ENCODE measurements around the gene METTL16. TPM values are rescaled to one million over a fixed set of nuclear protein-coding genes. Genes with fewer than 3 reads are reported as not detected.

METTL16 gene
- total and polyA plus RNA-seq, 9 of the 15 experiments (the other 6 are each of a cell fraction or from before 2014, with no cell fraction given): 12.1 to 30.5 (median 19.8) TPM

DNA sequence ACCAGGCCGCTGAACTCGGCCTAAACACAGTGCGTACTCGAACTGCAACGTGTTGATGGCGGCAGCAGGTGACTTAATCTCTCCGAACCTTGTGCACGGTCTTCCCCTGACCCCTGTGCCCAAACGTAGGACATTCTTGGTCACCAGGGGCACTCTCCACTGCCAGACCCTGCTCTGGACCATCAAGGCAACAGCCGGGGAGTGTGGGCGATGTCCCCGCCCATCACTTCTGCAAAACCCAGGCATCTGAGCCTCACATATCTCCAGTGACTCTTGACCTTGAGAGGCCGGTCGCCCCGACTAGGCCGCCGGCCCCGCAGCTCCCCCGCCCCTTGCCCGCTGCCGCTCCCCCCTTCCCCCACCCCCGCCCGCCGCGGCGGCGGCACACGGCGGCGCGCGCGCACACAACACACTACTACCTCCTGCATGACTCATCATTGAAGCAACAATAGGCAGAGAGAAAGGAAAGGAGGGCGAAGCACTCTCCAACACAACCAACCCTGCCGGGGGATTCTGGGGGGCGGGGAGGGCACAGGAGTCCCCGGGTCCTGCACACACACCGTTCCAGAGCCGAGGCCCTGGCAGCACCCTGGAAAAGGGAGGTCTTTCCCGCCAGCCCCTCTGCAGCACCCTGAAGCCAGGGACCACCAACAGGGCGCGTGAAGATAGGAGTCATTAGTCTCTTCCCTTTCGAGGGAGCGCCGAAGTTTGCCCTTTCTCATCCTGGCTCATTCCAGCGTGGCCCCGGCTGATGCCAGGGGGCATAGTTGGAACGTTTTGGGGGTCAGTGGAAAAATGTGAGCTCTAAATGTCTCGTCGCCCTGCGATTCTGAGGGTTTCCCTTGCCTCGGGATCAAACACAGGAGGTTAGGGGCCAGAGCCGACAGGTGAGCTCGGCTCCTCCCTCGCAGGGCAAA lies 112.8 kb downstream of the METTL16 start:
- Histone ChIP-seq H3K9ac (ENCODE audit: insufficient read depth in 1 of 2, low read depth in 2 of 2, low read length in 2 of 2) (peak overlapping the region; percentile 93 to 99), H4K20me1 (replicated peaks; ENCODE audit: control insufficient read depth, insufficient read depth, low read length) (0 out of 2 replicates have a peak, but pooled peaks cover 3% of the 10 kb centered on the region), H3K9me3 (replicated peaks; ENCODE audit: control insufficient read depth, insufficient read depth, low read depth, low read length) (no peaks in the 10 kb centered on the region), H3K9me1 (ENCODE audit: control insufficient read depth, insufficient read depth, low read length) (peaks cover 3% of the 10 kb centered on the region), H2AFZ (ENCODE audit: low read depth, low read length) (peak overlapping the region; percentile 81), H3K27me3 (ENCODE audit: control insufficient read depth in 2 of 2, insufficient read depth in 2 of 2, low read length in 2 of 2) (no peaks in the 10 kb centered on the region), H3K4me3 (peak overlapping the region; percentile 91), H3K4me1 (replicated peaks in 1 of 2; ENCODE audit: control insufficient read depth in 2 of 2, insufficient read depth in 2 of 2, low read length in 2 of 2) (peaks cover 33 to 80% of the 10 kb centered on the region in 2 experiments), H3K36me3 (ENCODE audit: control insufficient read depth, insufficient read depth, low read length) (0 out of 3 replicates have a peak, but pooled peaks cover 3% of the 10 kb centered on the region), H3K4me2 (ENCODE audit: insufficient read depth, low read length) (peak overlapping the region; percentile 95), H3K27ac (ENCODE audit: extremely low read depth, low read depth, low read length) (peak overlapping the region; percentile 100), H3K79me2 (ENCODE audit: control insufficient read depth, insufficient read depth, low read length) (peaks cover 60% of the 10 kb centered on the region)
- DNase-seq (ENCODE audit: extremely low read depth in 1 of 4, low spot score in 3 of 4) (peak; percentile 31 to 88 (median 54)), FAIRE-seq (peak; percentile 87), ATAC-seq (peak; percentile 25)
- no TSS peak for BruUV-seq (replicated peaks)
- CTCF ChIA-PET (ENCODE audit: low intra/inter-chr PET ratio): no interaction called here
- WGBS (ENCODE audit: insufficient coverage, low coverage, missing lambda C conversion rate): under 1% methylated on average over 19 of the region's 55 CpGs
- POLR2A ChIA-PET: interaction anchor here (0.6 to 1.1 kb wide), 6 partner anchors 9 to 747 kb away, joined by 3 to 4 read pairs (median 3); no protein-coding TSS in a partner anchor
- intact Hi-C loops (cut with micrococcal nuclease) (no loop called here), in situ Hi-C loops (cut with MboI) (no loop called here)
- TF ChIP-seq, protein P1, sequence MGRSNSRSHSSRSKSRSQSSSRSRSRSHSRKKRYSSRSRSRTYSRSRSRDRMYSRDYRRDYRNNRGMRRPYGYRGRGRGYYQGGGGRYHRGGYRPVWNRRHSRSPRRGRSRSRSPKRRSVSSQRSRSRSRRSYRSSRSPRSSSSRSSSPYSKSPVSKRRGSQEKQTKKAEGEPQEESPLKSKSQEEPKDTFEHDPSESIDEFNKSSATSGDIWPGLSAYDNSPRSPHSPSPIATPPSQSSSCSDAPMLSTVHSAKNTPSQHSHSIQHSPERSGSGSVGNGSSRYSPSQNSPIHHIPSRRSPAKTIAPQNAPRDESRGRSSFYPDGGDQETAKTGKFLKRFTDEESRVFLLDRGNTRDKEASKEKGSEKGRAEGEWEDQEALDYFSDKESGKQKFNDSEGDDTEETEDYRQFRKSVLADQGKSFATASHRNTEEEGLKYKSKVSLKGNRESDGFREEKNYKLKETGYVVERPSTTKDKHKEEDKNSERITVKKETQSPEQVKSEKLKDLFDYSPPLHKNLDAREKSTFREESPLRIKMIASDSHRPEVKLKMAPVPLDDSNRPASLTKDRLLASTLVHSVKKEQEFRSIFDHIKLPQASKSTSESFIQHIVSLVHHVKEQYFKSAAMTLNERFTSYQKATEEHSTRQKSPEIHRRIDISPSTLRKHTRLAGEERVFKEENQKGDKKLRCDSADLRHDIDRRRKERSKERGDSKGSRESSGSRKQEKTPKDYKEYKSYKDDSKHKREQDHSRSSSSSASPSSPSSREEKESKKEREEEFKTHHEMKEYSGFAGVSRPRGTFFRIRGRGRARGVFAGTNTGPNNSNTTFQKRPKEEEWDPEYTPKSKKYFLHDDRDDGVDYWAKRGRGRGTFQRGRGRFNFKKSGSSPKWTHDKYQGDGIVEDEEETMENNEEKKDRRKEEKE (IDR thresholded peaks at IDR 0.05; ENCODE audit: borderline replicate concordance in 1 of 2, control insufficient read depth in 1 of 2, low read depth in 2 of 2, low read length in 1 of 2): no peak
- TF ChIP-seq CEBPB (tag; IDR thresholded peaks at IDR 0.05): no peak
- TF ChIP-seq ZNF197 (CRISPR knock-in tag; IDR thresholded peaks at IDR 0.05; ENCODE audit: low read depth): no peak
- TF ChIP-seq, protein P2, sequence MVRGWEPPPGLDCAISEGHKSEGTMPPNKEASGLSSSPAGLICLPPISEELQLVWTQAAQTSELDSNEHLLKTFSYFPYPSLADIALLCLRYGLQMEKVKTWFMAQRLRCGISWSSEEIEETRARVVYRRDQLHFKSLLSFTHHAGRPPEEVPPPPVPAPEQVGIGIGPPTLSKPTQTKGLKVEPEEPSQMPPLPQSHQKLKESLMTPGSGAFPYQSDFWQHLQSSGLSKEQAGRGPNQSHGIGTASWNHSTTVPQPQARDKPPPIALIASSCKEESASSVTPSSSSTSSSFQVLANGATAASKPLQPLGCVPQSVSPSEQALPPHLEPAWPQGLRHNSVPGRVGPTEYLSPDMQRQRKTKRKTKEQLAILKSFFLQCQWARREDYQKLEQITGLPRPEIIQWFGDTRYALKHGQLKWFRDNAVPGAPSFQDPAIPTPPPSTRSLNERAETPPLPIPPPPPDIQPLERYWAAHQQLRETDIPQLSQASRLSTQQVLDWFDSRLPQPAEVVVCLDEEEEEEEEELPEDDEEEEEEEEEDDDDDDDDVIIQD (CRISPR knock-in tag; IDR thresholded peaks at IDR 0.05): no peak
- no peak for TF ChIP-seq CBX1 (IDR thresholded peaks at IDR 0.05; ENCODE audit: low read depth)
- TF ChIP-seq KHSRP (IDR thresholded peaks at IDR 0.05): no peak
- TF ChIP-seq RBM22 (IDR thresholded peaks at IDR 0.05; ENCODE audit: low read depth, low read length, poor library complexity, severe bottlenecking): no peak
- TF ChIP-seq NBN (IDR thresholded peaks at IDR 0.05; ENCODE audit: low read depth): no peak
- TF ChIP-seq, protein P3, sequence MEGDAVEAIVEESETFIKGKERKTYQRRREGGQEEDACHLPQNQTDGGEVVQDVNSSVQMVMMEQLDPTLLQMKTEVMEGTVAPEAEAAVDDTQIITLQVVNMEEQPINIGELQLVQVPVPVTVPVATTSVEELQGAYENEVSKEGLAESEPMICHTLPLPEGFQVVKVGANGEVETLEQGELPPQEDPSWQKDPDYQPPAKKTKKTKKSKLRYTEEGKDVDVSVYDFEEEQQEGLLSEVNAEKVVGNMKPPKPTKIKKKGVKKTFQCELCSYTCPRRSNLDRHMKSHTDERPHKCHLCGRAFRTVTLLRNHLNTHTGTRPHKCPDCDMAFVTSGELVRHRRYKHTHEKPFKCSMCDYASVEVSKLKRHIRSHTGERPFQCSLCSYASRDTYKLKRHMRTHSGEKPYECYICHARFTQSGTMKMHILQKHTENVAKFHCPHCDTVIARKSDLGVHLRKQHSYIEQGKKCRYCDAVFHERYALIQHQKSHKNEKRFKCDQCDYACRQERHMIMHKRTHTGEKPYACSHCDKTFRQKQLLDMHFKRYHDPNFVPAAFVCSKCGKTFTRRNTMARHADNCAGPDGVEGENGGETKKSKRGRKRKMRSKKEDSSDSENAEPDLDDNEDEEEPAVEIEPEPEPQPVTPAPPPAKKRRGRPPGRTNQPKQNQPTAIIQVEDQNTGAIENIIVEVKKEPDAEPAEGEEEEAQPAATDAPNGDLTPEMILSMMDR (IDR thresholded peaks at IDR 0.05 in 2 of 3, conservative IDR thresholded peaks at IDR 0.05 in 1 of 3; ENCODE audit: insufficient read depth in 2 of 3, low read depth in 1 of 3, low read length in 3 of 3): no peak
- no peak for TF ChIP-seq PCBP2 (IDR thresholded peaks at IDR 0.05; ENCODE audit: low read depth, low read length, poor library complexity, severe bottlenecking)
- no peak for TF ChIP-seq HLTF (IDR thresholded peaks at IDR 0.05)
- no peak for TF ChIP-seq SMARCC2 (IDR thresholded peaks at IDR 0.05; ENCODE audit: low read depth)
- no peak for TF ChIP-seq KLF10 (CRISPR knock-in tag; IDR thresholded peaks at IDR 0.05)
- TF ChIP-seq EP400 (IDR thresholded peaks at IDR 0.05): 0 out of 2 replicates have a peak, but pooled peaks have one; percentile 52
- no peak for TF ChIP-seq TAF7 (tag; IDR thresholded peaks at IDR 0.05)

Data from K562 (cell line).